ENCODE results near the gene DHFR. TPM values are rescaled to one million over a fixed set of nuclear protein-coding genes. Genes with fewer than 3 reads are reported as not detected.

The DHFR gene
- polyA plus RNA-seq, 1 of the 3 experiments (the other 2 are of a cell fraction): 16.6 TPM

Small RNA genes lying within 50 kb of the gene (small RNA-seq; reads per million reads assigned to genes)
- gene DBIP2 (0 reads per million in 7 experiments), gene MTRNR2L2 (0 to 0.39 (median 0) reads per million in 7 experiments)

Other genes with a start within 250 kb of the DHFR start
- 3.3 and 4.8 TPM in 2 replicates for gene ZFYVE16, start 246.9 kb downstream of the DHFR start, polyA plus RNA-seq (2012; rRNA removed)
- gene FAM151B, start 166.9 kb downstream of the DHFR start, polyA plus RNA-seq (2012; rRNA removed): 1.2 and 1.5 TPM in 2 replicates
- not detected in 2 replicates for gene ANKRD34B, start 84.7 kb downstream of the DHFR start, polyA plus RNA-seq (2012; rRNA removed)
- gene MSH3, start 331 bp downstream of the DHFR start, polyA plus RNA-seq (2012; rRNA removed): 3.5 and 4.7 TPM in 2 replicates